Measurements from ENCODE around the gene RGS17. TPM values are rescaled to one million over a fixed set of nuclear protein-coding genes. Genes with fewer than 3 reads are reported as not detected.

Gene RGS17
- total RNA-seq, 1 experiment from 2014 or later = 3.2 TPM

- Histone ChIP-seq H2BK5ac (ENCODE audit: insufficient read length, low read length) (no peak overlapping the region), H2AK5ac (ENCODE audit: insufficient read length, low read length) (no peak overlapping the region), H3K56ac (ENCODE audit: insufficient read length, low read depth, low read length) (no peak overlapping the region), H2BK15ac (ENCODE audit: low read depth, low read length) (no peak overlapping the region), H3K9me3 (ENCODE audit: control insufficient read depth, low read depth, low read length) (no peaks in the 10 kb centered on the region), H4K20me1 (ENCODE audit: control insufficient read depth, insufficient read depth, insufficient read length) (no peaks in the 10 kb centered on the region), H3K9ac (ENCODE audit: extremely low read depth, insufficient read length, low read length) (no peak overlapping the region), H3K4ac (ENCODE audit: low read depth, low read length) (no peak overlapping the region), H2AFZ (ENCODE audit: low read length) (no peak overlapping the region), H4K8ac (replicated peaks; ENCODE audit: insufficient read length, low read depth, low read length) (no peak overlapping the region), H3K18ac (ENCODE audit: insufficient read length, low read depth, low read length) (no peak overlapping the region), H2BK12ac (ENCODE audit: insufficient read length, low read depth, low read length) (no peak overlapping the region), H3K4me2 (ENCODE audit: insufficient read depth, insufficient read length, low read length) (no peak overlapping the region), H3K27me3 (ENCODE audit: insufficient read depth, low read length) (no peaks in the 10 kb centered on the region), H3K4me1 (ENCODE audit: insufficient read depth, low read length) (no peaks in the 10 kb centered on the region), H4K91ac (ENCODE audit: insufficient read length, low read depth, low read length) (no peak overlapping the region), H3K23me2 (ENCODE audit: insufficient read length, low read depth, low read length, poor library complexity, severe bottlenecking) (no peaks in the 10 kb centered on the region), H3K14ac (ENCODE audit: insufficient read depth, low read length) (no peak overlapping the region), H2BK120ac (ENCODE audit: low read depth, low read length, poor library complexity, severe bottlenecking) (no peak overlapping the region), H3K23ac (ENCODE audit: insufficient read length, low read depth, low read length) (no peak overlapping the region), H3K79me1 (ENCODE audit: insufficient read depth, low read depth, low read length, poor library complexity, severe bottlenecking) (no peaks in the 10 kb centered on the region), H3K27ac (ENCODE audit: insufficient read length, low read depth, low read length) (no peak overlapping the region), H3K79me2 (ENCODE audit: insufficient read depth, low read length) (no peaks in the 10 kb centered on the region), H4K5ac (ENCODE audit: insufficient read length, low read depth, low read length) (no peak overlapping the region), H3T11ph (ENCODE audit: low read length) (no peak overlapping the region), H2BK20ac (ENCODE audit: low read depth, low read length, poor library complexity, severe bottlenecking) (no peak overlapping the region)
- no peak for TF ChIP-seq CTCF (conservative IDR thresholded peaks at IDR 0.05)
- Mint-ChIP-seq H3K4me1 (no peaks in the 10 kb centered on the region), H3K4me3 (no peak overlapping the region), H3K9me3 (0 out of 5 replicates have a peak, but pooled peaks cover 0 to 3% of the 10 kb centered on the region in 2 experiments), H3K27me3 (ENCODE audit: low read depth) (no peaks in the 10 kb centered on the region), H3K36me3 (ENCODE audit: insufficient read depth in 1 of 3, low read depth in 3 of 3) (no peaks in the 10 kb centered on the region), H3K27ac (no peak overlapping the region; a peak in 1 of 7 replicates)
- no CpG with 5 or more reads among the region's 3 CpGs for WGBS (ENCODE audit: extremely low coverage, insufficient read length, low lambda C conversion rate)
- DNase-seq = no peak
Observed at GRCh38 chr6:153084393-153084792, 46.7 kb downstream of the RGS17 start.
